Measurements from ENCODE around the gene MLXIP.
"Not testable (repeated sequence)": the region's sequence is repeated elsewhere in the genome, so short reads cannot be mapped to it uniquely, and the experiment has no call there.

Gene MLXIP, protein sequence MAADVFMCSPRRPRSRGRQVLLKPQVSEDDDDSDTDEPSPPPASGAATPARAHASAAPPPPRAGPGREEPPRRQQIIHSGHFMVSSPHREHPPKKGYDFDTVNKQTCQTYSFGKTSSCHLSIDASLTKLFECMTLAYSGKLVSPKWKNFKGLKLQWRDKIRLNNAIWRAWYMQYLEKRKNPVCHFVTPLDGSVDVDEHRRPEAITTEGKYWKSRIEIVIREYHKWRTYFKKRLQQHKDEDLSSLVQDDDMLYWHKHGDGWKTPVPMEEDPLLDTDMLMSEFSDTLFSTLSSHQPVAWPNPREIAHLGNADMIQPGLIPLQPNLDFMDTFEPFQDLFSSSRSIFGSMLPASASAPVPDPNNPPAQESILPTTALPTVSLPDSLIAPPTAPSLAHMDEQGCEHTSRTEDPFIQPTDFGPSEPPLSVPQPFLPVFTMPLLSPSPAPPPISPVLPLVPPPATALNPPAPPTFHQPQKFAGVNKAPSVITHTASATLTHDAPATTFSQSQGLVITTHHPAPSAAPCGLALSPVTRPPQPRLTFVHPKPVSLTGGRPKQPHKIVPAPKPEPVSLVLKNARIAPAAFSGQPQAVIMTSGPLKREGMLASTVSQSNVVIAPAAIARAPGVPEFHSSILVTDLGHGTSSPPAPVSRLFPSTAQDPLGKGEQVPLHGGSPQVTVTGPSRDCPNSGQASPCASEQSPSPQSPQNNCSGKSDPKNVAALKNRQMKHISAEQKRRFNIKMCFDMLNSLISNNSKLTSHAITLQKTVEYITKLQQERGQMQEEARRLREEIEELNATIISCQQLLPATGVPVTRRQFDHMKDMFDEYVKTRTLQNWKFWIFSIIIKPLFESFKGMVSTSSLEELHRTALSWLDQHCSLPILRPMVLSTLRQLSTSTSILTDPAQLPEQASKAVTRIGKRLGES

DNA sequence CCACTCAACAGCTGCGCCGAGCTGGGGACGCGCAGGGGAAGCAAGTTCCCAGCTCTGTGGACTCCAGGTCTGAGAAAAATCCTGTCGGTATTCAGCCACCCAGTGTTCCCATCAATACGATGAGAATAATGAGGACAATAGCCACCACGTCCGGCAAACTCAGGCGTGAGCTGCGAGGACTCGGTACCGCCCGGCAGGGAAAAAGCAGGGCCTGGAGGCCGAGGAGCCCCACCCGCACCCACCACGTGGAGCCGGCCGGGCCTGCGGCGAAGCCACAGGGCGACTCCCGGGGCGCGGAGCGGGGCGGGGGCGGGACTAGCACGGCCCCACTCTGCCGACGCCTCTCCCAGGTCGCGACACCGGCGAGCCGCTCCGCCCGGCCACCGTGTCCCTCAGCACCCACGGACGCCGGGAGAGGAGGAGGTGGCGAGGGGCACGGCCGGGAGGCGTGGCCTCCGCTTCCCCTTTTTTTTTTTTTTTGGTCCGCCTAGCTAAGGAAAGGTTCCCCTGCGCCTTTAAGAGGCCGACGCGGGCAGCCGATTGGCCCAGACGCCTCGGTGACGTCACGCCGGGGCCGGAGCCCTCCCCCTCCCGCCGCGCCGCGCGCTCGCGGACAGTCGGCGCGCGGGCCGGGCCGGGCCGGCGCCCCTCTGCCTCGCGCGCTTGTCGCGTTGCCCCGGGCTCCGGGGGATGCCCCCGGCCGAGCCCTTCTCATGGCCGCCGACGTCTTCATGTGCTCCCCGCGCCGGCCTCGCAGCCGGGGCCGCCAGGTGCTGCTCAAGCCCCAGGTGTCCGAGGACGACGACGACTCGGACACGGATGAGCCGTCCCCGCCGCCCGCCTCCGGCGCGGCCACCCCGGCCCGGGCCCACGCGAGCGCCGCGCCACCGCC is at the start of gene MLXIP:
Gene MLXIP (plus strand): TSS at position 616 of the 892 bp plus-strand sequence. CDS start 98 bp downstream, at position 714.
- DNase-seq, result peak; percentile 94

DNA sequence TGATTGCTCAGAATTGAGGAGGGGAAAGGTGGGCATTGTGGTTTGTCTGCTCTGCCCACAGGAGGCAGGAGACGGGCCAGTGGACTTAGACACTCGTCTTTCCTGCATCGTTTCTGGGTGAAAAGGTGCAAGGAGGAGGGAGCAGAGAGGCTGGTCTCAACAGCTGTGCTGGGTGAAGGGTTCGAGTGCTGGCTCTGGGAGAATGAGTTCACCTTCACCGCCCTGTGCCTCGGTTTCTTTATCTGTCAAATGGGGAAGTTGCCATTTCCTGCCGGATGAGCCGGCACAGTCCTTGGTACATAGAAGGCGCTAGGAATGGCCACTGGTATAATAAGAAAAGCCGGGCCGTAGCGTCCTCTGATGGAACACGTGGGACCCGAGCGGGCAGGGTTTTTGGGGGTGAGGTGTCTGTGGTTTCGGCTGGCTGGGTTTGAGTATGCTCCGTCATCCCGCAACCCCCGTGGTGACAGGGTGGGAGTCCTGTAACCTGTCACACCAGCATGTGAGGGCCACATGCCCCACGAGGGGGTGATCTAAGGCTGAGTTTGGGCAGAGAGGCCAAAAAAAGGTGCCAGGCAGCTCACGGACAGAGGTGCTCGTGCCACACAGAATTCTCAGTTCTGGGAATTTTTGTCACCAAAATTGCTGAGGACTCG is 49.5 kb upstream of the MLXIP start:
- no peak for DNase-seq

DNA sequence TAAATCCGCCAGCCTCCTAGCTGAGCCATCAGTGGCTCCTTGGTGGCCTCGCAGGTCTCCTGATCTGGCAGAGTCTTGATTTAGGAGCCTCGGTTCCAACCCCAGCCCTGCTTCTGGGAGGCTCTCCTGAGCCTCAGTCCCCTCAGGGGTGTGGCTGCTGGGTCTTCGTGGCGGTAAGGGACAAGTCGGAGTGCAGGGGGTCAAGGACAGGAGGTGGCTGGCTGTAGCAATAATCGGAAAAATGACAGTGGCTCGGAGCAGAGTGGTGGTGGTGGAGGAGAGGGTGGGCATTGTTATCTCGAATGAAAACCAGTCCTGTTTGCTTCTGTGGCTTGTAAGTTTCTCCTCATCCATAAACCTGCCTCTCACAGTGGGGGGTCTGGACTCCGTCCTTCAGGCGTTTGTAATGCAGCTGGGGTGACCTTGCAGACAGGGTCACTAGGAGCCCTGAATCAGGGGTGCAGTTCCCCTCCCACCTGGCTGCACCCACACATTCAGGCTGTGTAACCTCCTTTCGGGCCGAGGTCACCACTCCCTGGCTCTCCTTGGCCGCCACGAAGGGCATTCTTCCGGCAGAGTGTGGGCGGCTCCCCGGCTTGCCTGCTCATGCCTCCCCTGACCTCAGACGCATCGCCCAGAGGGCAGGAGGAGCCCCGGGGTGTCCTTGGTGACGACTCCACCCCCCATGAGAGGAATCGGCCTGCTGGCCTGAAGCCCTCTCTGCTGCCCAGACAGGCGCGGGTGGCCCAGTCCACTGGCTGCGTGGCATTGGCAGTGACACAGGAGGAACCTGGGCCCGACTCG is 48.7 kb upstream of the MLXIP start:
- no peak for DNase-seq

DNA sequence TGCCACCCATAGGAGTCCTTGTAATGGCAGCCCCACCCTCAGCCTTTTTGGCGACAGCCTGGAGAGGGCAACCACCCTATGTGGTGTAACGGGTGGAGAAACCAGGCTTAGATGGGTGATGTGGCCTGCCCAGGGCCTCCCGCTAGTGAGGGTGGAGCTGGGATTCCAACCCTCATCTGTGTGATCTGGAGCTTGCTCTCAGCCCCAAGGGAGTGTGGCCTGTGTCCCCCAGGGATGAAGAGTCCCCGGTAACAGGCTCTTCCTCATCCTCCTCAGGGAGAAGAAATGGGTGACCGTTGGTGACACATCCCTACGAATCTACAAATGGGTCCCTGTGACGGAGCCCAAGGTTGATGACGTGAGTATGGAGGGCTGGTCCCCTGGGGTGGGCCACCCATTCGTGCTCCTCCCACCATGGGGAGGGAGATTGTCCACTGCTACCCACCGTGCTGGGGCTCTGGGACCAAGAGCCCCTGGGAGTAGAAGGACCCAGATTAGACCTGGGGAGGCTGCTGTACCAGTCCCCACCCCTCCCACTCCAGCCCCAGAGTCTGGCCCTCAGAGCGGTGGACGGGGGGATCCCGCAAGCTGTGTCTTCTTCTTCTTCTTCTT is 48.0 kb upstream of the MLXIP start:
- DNase-seq, result no peak

DNA sequence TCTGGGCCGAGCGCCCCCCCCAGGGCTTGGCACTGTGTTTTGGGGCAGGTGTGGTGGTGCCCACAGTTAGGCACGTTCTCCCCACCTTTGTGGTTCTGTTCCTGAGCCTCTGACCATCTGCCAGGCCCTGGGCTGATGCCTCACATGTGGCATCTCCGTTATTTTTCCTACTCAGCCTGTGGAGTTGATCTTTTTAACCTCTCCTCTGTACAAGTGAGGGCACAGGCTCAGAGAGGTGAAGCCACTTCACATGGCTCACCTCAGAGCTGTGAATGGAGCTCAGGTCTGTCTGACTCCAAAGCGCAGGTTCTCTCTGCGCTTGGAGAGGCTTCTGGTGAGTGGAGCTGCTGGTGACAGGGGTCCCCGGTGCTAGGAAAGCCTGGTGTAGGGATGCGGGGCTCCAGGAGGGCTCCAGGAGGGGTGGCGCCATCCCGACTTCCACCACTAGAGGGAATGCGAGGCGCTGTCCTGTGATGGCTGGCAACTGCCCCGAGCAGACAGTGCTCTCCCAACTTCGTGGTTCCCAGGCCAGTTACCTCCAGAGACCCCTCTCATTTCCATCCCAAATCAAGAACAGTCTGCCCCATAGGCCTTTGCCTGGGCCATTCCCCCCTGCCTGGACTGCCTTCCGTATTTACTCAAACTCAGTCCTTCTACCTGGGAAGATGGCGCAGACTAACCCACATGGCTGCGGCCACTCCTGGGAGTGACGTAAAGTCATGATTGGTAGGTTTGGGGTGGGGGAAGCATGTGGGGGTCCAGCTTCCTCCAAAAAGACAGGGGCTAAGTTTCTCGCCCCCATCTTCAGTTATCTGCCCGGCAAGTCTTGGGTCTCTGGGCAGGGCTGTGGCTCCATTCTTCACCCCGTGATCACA is 47.0 kb upstream of the MLXIP start:
- no peak for DNase-seq

DNA sequence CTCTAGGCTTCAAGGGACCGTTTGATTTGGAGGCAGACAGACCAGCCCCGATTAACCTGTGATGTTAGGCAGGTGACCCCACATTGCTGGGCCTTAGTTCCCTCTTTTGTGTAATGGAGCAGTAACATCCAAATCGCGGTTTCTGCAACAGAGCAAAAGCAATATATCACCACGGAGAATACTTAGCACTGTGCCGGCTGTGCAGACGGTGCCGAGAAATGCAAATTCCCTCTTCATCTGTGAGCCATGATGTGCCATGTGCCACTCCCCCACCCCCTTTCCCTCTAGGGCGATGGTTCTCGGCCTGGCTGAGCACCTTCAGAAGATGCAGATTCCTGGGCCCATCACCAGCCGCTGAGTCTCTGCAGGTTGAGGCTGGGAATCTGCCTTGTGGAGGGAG is 46.0 kb upstream of the MLXIP start:
- DNase-seq, result no peak

DNA sequence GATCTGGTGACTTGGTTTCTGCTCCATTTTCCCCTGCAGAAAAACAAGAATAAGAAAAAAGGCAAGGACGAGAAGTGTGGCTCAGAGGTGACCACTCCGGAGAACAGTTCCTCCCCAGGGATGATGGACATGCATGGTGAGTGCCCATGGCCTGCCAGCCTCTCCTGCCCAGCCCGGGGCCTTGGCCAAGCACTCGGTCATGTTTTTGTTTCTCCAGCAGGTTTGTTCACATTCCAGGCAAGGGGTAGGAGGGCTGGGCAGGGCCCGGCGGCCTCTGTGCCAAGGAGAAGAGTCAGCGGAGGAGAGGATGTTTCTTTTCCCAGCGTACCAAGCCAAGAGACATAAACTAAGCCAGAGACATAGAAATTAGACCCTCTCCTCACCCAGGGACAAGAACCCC is 43.3 kb upstream of the MLXIP start:
- no peak for DNase-seq

DNA sequence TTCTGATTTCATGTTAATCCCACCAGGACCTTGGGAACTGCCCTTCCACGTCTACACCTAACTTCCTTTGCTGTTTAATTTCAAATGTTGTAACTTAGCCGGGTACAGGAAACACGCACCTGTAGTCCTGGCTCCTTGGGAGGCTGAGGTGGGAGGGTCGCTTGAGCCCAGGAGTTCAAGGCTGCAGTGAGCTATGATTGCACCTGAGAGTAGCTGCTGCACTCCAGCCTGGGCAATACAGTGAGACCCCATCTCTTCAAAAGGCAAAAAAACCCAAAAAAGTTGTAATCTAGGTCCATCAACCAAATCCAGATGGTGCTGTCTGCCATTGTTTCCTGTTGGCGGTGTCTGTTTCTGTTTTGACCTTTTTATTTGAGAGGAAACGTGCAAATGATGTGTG is 42.4 kb upstream of the MLXIP start:
- no peak for DNase-seq

DNA sequence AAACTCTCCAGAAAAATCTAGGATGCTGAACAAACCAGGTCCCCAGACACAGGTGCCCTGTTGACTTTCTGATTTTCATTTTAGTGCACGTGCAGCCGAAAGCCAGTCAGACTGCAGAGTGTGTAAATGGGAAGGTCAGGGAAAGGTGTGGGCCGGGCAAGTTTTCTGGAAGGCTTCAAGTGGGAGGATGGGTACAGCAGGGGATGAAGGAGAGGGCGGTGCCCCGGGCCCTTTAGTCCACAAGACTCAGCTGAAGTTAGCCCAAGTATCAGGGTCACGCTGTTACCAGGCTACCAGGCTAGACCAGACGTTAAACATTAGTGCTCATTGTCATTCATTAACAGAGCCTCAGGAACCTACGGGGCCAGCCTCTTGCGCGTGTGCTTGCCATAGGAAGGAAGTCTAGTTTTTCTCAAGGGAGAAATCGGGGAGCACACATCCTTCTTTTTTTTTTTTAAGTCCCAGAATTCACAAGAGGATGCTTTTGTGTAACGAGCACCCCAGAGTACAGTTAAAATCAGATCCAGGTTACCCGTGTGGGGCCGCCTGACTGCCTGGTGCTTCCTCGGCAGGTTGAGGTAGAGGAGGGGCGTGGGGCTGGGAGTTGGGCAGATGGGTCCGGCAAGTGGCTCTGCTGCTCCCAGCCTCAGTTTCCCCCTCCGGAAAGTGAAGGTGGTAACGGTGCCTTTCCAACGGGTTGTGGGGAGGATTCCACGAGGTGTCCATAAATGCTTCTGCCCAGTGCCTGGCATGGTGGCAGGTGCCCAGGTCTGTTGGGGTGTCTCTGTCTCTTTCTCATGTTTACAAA is 37.8 kb upstream of the MLXIP start:
- no peak for DNase-seq

DNA sequence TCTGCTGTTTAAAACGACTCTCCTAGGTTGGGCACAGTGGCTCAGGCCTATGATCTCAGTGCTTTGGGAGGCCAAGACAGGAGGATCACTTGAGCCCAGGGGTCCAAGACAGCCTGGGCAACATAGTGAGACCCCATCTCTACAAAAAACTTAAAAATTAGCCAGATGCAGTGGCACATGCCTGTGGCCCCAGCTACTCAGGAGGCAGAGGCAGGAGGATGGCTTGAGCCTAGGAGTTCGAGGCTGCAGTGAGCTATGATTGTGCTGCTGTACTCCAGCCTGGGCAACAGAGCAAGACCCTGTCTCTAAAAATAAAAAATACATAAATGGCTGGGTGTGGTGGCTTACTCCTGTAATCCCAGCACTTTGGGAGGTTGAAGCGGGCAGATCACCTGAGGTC is 37.1 kb upstream of the MLXIP start:
- DNase-seq, result not testable (repeated sequence)

DNA sequence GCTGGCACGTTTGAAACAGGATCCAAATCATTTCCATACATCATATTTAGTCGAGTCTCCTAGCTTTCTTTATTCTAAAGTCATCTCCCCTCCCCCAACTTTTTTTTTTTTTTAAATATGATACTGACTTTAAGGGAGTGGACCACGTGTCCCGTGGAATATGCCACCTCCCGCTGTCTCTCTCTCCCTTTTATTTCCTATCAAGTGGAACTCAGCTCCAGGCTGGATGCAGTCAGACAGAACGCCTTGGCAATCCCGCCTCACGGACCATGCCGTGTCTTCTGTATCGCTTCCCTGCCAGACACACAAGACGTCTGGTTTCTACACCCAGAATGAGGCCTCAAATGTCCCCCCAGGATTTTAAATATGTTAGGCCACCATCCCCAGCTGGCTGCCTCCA is 35.6 kb upstream of the MLXIP start:
- DNase-seq, result no peak

DNA sequence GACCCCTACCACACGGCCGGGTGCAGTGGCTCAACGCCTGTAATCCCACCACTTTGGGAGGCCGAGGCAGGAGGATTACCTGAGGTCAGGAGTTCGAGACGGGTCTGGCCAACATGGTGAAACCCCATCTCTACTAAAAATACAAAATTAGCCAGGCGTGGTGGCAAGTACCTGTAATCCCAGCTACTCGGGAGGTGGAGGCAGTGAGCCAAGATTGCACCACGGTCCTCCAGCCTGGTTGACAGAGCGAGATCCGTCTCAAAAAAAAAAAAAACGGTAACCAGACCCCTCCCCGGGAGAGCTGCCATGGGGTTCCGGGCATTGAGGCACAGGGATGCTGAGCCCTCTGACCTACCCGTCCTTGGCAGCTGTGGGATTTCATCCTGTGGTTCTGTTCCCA is 35.1 kb upstream of the MLXIP start:
- DNase-seq, result no peak

DNA sequence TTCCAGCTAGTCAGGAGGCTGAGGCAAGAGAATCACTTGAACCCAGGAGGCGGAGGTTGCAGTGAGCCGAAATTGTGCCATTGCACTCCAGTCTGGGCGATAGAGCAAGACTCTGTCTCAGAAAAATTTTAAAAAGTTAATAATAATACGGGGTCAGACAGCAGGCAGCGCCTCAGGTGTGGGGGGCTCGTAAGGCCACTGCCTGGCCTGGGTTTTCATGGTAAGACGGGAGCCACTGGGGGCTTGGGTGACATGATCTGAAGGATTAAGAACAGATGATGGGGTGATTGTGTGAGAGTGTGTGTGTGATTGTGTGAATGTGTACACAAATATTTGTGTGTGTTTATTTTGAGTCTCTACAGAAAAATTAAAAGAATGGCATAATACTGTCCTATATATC is 33.3 kb upstream of the MLXIP start:
- no peak for DNase-seq

DNA sequence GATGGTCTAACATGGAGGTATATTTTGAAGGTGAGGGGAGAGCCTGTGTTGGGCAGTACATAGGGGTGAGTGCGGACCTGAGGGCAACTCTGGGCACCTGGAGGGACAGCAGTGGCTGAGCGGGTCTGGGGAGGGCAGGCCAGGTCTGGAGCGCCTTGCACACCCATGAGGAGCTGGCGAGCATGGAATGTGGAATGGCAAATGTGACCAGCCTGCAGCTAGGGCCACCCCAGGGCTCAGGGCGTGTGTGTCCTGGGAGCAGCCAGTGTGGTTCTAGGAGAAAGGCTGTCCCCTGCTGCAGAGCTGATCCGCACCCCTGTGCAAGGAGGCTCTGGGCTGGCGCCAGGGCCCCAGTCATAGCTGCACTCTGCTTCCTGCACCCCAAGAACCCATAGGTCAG is 32.4 kb upstream of the MLXIP start:
- no peak for DNase-seq

DNA sequence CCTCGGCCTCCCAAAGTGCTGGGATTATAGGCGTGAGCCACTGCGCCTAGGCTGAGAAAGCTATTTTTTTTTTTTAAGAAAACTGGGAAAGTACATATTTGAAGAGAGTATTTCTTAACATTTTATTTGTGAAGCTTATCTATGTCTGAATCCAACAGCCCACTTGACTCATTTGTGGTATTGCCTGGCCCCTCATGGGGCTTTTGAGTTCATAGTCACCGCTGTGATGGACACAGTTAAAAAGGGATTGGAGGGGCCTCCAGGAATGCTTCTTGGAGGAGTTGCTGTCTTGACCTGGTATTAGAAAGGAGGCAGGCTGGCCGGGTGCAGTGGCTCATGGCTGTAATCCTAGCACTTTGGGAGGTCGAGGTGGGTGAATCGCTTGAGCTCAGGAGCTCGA is 30.4 kb upstream of the MLXIP start:
- no peak for DNase-seq

DNA sequence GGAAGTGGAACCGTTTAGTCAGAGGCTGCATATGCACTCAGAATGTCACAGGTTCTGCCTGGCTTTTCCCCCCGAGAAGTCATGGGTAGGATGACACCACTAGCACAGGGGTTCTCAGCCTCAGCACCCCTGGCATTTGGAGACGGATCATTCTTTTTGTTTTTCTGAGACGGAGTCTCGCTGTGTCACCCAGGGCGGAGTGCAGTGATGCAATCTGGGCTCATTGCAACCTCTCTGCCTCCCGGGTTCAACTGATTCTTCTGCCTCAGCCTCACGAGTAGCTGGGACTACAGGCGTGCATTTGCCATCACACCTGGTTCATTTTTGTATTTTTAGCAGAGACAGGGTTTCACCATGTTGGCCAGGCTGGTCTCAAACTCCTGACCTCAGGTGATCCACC is 28.7 kb upstream of the MLXIP start:
- no peak for DNase-seq

DNA sequence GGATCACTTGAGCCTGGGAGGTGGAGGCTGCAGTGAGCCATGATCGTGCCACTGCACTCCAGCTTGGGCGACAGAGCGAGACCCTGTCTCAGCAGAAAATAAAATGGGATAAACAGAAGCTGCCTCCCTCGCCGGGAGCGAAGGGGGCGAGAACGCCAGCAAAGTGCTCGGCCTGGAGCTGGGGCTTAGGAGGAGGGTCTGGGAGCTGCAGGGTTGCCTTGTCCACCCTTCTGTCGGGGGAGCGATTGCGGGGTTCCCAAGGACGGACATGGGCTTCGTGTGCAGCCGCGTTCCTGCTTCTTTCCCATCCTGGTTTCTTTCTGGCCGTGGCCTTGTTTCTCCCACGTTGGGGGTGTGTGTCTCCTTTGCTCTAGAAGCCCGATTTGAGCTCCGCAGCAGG is 27.9 kb upstream of the MLXIP start:
- DNase-seq, result no peak

DNA sequence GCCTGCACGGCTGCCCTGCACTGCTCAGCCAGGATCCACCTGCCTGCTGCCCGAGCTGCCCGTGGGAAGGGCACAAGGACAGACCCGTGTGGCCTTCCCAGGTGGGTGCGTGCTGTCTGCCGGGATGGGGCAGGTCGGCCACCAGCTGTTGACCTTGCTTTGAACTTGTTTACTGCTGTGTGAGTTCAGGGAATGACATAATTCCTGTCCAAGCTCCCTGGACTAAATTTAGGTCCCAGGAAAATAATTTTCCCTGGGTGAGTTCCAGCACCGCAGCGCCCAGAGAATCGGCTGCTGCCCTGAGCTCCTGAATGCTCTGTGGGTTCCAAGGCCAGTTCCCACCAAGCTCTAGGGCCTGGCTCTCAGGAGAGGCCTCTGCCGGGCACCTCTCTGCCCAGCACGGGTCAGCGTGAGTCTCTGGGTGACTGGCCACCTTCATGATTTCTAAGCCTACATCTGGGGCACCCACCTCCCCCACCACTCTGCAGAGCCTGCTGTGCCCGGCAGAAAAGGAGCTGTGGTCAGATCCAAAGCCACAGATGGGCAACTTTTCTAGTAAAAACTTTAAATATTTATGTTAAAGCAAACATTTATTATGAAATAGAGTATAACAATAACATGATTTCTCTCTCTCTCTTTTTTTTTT is 27.2 kb upstream of the MLXIP start:
- no peak for DNase-seq

DNA sequence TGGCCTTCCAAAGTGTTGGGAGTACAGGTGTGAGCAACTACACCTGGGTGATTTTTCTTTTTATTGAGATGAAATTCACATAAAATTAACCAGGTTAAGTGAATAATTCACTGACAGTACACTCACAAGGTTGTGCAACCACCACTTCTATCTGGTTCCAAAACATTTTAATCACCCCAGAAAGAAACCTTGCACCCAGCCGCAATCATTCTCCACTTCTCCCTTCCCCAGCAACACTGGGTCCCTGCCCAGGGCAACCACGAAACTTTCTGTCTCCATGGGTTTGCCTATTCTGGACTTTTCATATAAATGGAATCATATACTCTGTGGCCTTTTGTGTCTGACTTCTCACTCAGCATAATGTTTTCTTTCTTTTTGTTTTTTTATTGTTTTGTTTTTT is 26.3 kb upstream of the MLXIP start:
- no peak for DNase-seq
